GM12873 (cell line): Measurements from ENCODE around the gene ACSS1.
A peak's percentile ranks its signal among the peaks of the same experiment; 100 is the strongest.

ENCODE experiments used
- CTCF ChIP-seq: IDR thresholded peaks from 2 replicates; pipeline ENCODE4 v1.5.1; 2012; ENCODE audit warnings: low read depth, mild to moderate bottlenecking, moderate library complexity, low read length, control low read depth; ENCODE audit not compliant: insufficient read depth; ENCODE audit errors: missing control alignments

Gene ACSS1

GRCh38 chr20:25076731-25077609, 19.0 kb upstream of the ACSS1 start:
- TF ChIP-seq CTCF: peak; percentile 40

- TF ChIP-seq CTCF: no peak
These were observed 18.3 kb upstream of the ACSS1 start for GRCh38 chr20:25076201-25076600.

GRCh38 chr20:25073544-25073943, 15.6 kb upstream of the ACSS1 start:
- no peak for TF ChIP-seq CTCF

GRCh38 chr20:25072226-25072811, 14.4 kb upstream of the ACSS1 start:
- no peak for TF ChIP-seq CTCF

- TF ChIP-seq CTCF: no peak
These were observed 13.8 kb upstream of the ACSS1 start for GRCh38 chr20:25071734-25072133.

GRCh38 chr20:25070821-25071473, 13.0 kb upstream of the ACSS1 start:
- TF ChIP-seq CTCF: no peak
